GM19468 (cell line): Measurements from ENCODE around the gene SERINC5.

Experiments
- ATAC-seq: cut with Tn5 transposase; IDR thresholded peaks from one replicate; pipeline ENCODE4 v1.9.1; 2021; ENCODE audit warnings: mild to moderate bottlenecking, moderate library complexity, moderate number of reproducible peaks; ENCODE audit not compliant: unreplicated experiment; ENCODE audit errors: extremely low read depth

Gene SERINC5

GRCh38 chr5:80259511-80260203 is 3.8 kb upstream of the SERINC5 start:
- ATAC-seq: no peak

- peak; percentile 1 for ATAC-seq
Measured at GRCh38 chr5:80255431-80255810, 427 bp downstream of the SERINC5 start.

- ATAC-seq: no peak
Measured at GRCh38 chr5:80254767-80255430, 949 bp downstream of the SERINC5 start.

- ATAC-seq: no peak
Measured at GRCh38 chr5:80251636-80252035, 4.2 kb downstream of the SERINC5 start.

- no peak for ATAC-seq
Measured at GRCh38 chr5:80250801-80251200, 5.0 kb downstream of the SERINC5 start.

GRCh38 chr5:80249901-80250300 is 5.9 kb downstream of the SERINC5 start:
- ATAC-seq: no peak

- ATAC-seq: peak; percentile 36
Measured at GRCh38 chr5:80248378-80248777, 7.5 kb downstream of the SERINC5 start.

- ATAC-seq: no peak
Measured at GRCh38 chr5:80246995-80247729, 8.7 kb downstream of the SERINC5 start.

GRCh38 chr5:80246001-80246758 is 9.7 kb downstream of the SERINC5 start:
- ATAC-seq: no peak

- no peak for ATAC-seq
Measured at GRCh38 chr5:80243567-80243966, 12.3 kb downstream of the SERINC5 start.

GRCh38 chr5:80242849-80243248 is 13.0 kb downstream of the SERINC5 start:
- ATAC-seq: no peak

- no peak for ATAC-seq
Measured at GRCh38 chr5:80240368-80240986, 15.4 kb downstream of the SERINC5 start.

- ATAC-seq: no peak
Measured at GRCh38 chr5:80239680-80240367, 16.0 kb downstream of the SERINC5 start.

- ATAC-seq: no peak
Measured at GRCh38 chr5:80238778-80239679, 16.8 kb downstream of the SERINC5 start.

GRCh38 chr5:80238097-80238496 is 17.8 kb downstream of the SERINC5 start:
- ATAC-seq: no peak

- no peak for ATAC-seq
Measured at GRCh38 chr5:80237243-80237642, 18.6 kb downstream of the SERINC5 start.

GRCh38 chr5:80234116-80234948 is 21.5 kb downstream of the SERINC5 start:
- ATAC-seq: no peak

GRCh38 chr5:80231693-80232092 is 24.2 kb downstream of the SERINC5 start:
- ATAC-seq: no peak
